Aorta (tissue), 5 donors: ENCODE data around the gene PPP4R3A. TPM values are rescaled to one million over a fixed set of nuclear protein-coding genes. Genes with fewer than 3 reads are reported as not detected.
"Not testable (repeated sequence)": the region's sequence is repeated elsewhere in the genome, so short reads cannot be mapped to it uniquely, and the experiment has no call there.

Experiments used
- ATAC-seq: fragments of 200-7000 bp; cut with Tn5 transposase; one replicate; pipeline ENCODE4 v1.9.1; 2022; ENCODE audit warnings: moderate library complexity; ENCODE audit not compliant: low FRiP score
- DNase-seq, 2 donors: peaks; one replicate each; pipeline ENCODE4 v3.0.0-alpha.2; 2020
- H3K27ac ChIP-seq, 2 donors: one replicate each; pipeline ENCODE4 v1.5.1; 2013; ENCODE audit warnings: low read length in 2 of 2, mild to moderate bottlenecking in 2 of 2, moderate library complexity in 2 of 2, control low read depth in 1 of 2, inconsistent platforms in 1 of 2, low read depth in 1 of 2
- H3K27me3 ChIP-seq, 2 donors: one replicate each; pipeline ENCODE4 v1.6.1; 2013; ENCODE audit warnings: control low read depth in 1 of 2, low read length in 1 of 2, mild to moderate bottlenecking in 1 of 2, moderate library complexity in 1 of 2; ENCODE audit not compliant: insufficient read depth in 2 of 2, control insufficient read depth in 1 of 2
- H3K36me3 ChIP-seq, 2 donors: one replicate each; pipeline ENCODE4 v1.6.1; 2013; ENCODE audit warnings: control low read depth in 1 of 2, low read length in 1 of 2, mild to moderate bottlenecking in 1 of 2; ENCODE audit not compliant: insufficient read depth in 2 of 2, control insufficient read depth in 1 of 2
- H3K4me1 ChIP-seq, 2 donors: one replicate each; pipeline ENCODE4 v1.6.1; 2013; ENCODE audit warnings: low read length in 2 of 2, control low read depth in 1 of 2, mild to moderate bottlenecking in 1 of 2, moderate library complexity in 1 of 2; ENCODE audit not compliant: insufficient read depth in 2 of 2, control insufficient read depth in 1 of 2
- H3K4me3 ChIP-seq, 2 donors: one replicate each; pipeline ENCODE4 v1.5.1; 2013; ENCODE audit warnings: low read length in 2 of 2, control low read depth in 1 of 2, mild to moderate bottlenecking in 1 of 2
- H3K9me3 ChIP-seq: one replicate; pipeline ENCODE4 v1.6.1; 2013; ENCODE audit warnings: mild to moderate bottlenecking, low read length; ENCODE audit not compliant: control insufficient read depth
- WGBS, 2 donors: extraction: QIAGEN DNeasy Blood & Tissue Kit; methylation state at CpG; one replicate each; pipeline ENCODE4 v1.1.7; 2013; 5-methylcytosine and 5-hydroxymethylcytosine counted together
- intact Hi-C, 2 donors: fragments of 100-400 bp; cut with DNase I; formaldehyde crosslinking; loops; one replicate each; pipeline versions ENCODE4 v1.14.2 to v1.15.0; 2022
- polyA plus RNA-seq, 2 donors: library from polyadenylated mRNA; stranded (reverse); fragments of 200-250 nt; gene quantifications; one replicate each; pipeline ENCODE4 v1.2.3, GENCODE V29; 2013
- total RNA-seq, 2 donors: library from RNA; stranded (reverse); fragmentation: NEBNext Ultra II Directional; extraction: Animal tissue kit (Norgen Biotek cat#: 25700); gene quantifications; one replicate each; pipeline ENCODE4 v1.2.1, GENCODE V29; 2021
- donor health status: healthy with polysubstance abuse.
- donor health status: Bipolar disorder and iron deficiency.
- donor health status: DM: no; HTN: no; CAD: no.
- donor health status: DM: no; HTN: no; CAD: no.
- donor health status: DM: yes; HTN: yes; CAD: no.

PPP4R3A gene
- total and polyA plus RNA-seq, 4 donors, result 37.7 to 75.4 (median 55.0) TPM

GRCh38 chr14:91409928-91410718 is 100.0 kb downstream of the PPP4R3A start:
- Histone ChIP-seq H3K27me3 (no peaks in the 10 kb centered on the region), H3K9me3 (no peaks in the 10 kb centered on the region), H3K27ac (no peak overlapping the region), H3K4me3 (no peak overlapping the region), H3K4me1 (no peaks in the 10 kb centered on the region), H3K36me3 (no peaks in the 10 kb centered on the region)
- intact Hi-C loops, result no loop called here
- no peak for DNase-seq
- WGBS, 2 donors, result 64% methylated on average over 8 of the region's 8 CpGs
- no peak for ATAC-seq

DNA sequence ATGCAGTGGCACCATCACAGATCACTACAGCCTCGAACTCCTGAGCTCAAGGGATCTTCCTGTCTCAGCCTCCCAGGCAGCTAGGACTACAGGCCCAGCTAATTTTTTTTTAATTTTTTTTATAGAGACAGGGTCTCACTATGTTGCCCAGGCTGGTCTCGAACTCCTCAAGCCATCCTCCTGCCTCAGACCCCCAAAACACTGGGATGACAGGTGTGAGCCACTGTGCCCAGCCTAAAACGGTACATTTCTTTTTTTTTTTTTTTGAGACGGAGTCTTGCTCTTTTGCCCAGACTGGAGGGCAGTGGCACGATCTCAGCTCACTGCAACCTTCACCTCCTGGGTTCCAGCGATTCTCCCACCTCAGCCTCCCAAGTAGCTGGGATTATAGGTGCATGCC is 100.9 kb downstream of the PPP4R3A start:
- H3K27ac ChIP-seq, ATAC-seq, H3K9me3 ChIP-seq, H3K4me1 ChIP-seq, DNase-seq, H3K27me3 ChIP-seq, intact Hi-C loops, H3K36me3 ChIP-seq, H3K4me3 ChIP-seq: not testable (repeated sequence)
- 95 to 97% methylated on average over 6 of the region's 6 CpGs for WGBS, 2 donors

Other genes with a start within 250 kb of the PPP4R3A start
- gene CCDC88C, start 92.5 kb downstream of the PPP4R3A start, total RNA-seq, result 10 to 100 TPM in 1 of 2 donors, 1 to 10 TPM in 1; 9.2 to 18.4 TPM
- gene CCDC88C, start 92.5 kb downstream of the PPP4R3A start, polyA plus RNA-seq, result 1 to 10 TPM in 1 of 2 donors, under 1 TPM in 1; 0.33 to 3.0 TPM
- 10 to 100 TPM; 12.9 to 15.3 TPM for gene CATSPERB, start 221.8 kb upstream of the PPP4R3A start, total RNA-seq
- 1 to 10 TPM; 1.1 to 9.3 TPM for gene CATSPERB, start 221.8 kb upstream of the PPP4R3A start, polyA plus RNA-seq